ENCODE results near the gene NPR1.

The NPR1 gene

GRCh38 chr1:153683854-153684253 lies 5.4 kb downstream of the NPR1 start:
- H3K27ac Mint-ChIP-seq = no peak overlapping the region
- H3K27me3 Mint-ChIP-seq = peaks cover 32% of the 10 kb centered on the region
- DNase-seq = no peak
- no peak overlapping the region for H3K4me3 Mint-ChIP-seq
- H3K36me3 Mint-ChIP-seq (ENCODE audit: low read depth) = no peaks in the 10 kb centered on the region
- H3K4me1 Mint-ChIP-seq (ENCODE audit: low read depth) = peaks cover 6% of the 10 kb centered on the region
- H3K9me3 Mint-ChIP-seq = no peaks in the 10 kb centered on the region

GRCh38 chr1:153684892-153685291 lies 6.4 kb downstream of the NPR1 start:
- H3K27ac Mint-ChIP-seq = no peak overlapping the region
- DNase-seq = no peak
- H3K9me3 Mint-ChIP-seq = no peaks in the 10 kb centered on the region
- peaks cover 26% of the 10 kb centered on the region for H3K27me3 Mint-ChIP-seq
- H3K36me3 Mint-ChIP-seq (ENCODE audit: low read depth) = no peaks in the 10 kb centered on the region
- H3K4me1 Mint-ChIP-seq (ENCODE audit: low read depth) = peaks cover 2% of the 10 kb centered on the region
- H3K4me3 Mint-ChIP-seq = no peak overlapping the region

GRCh38 chr1:153685544-153686340 lies 7.3 kb downstream of the NPR1 start:
- H3K4me1 Mint-ChIP-seq (ENCODE audit: low read depth) = peaks cover 4% of the 10 kb centered on the region

GRCh38 chr1:153687346-153688125 lies 9.0 kb downstream of the NPR1 start:
- H3K36me3 Mint-ChIP-seq (ENCODE audit: low read depth) = no peaks in the 10 kb centered on the region
- no peak overlapping the region for H3K27ac Mint-ChIP-seq
- no peak for DNase-seq
- no peak overlapping the region for H3K4me3 Mint-ChIP-seq
- peaks cover 7% of the 10 kb centered on the region for H3K27me3 Mint-ChIP-seq
- no peaks in the 10 kb centered on the region for H3K9me3 Mint-ChIP-seq
- peaks cover 8% of the 10 kb centered on the region for H3K4me1 Mint-ChIP-seq (ENCODE audit: low read depth)

More at GRCh38 chr1:153685544-153686340, 7.3 kb downstream of the NPR1 start:
- H3K27ac Mint-ChIP-seq = no peak overlapping the region
- DNase-seq = no peak
- H3K27me3 Mint-ChIP-seq = peaks cover 18% of the 10 kb centered on the region
- H3K36me3 Mint-ChIP-seq (ENCODE audit: low read depth) = no peaks in the 10 kb centered on the region
- no peak overlapping the region for H3K4me3 Mint-ChIP-seq
- H3K9me3 Mint-ChIP-seq = no peaks in the 10 kb centered on the region

GRCh38 chr1:153688276-153688675 lies 9.8 kb downstream of the NPR1 start:
- no peak overlapping the region for H3K4me3 Mint-ChIP-seq
- H3K27me3 Mint-ChIP-seq = peaks cover 6% of the 10 kb centered on the region
- H3K4me1 Mint-ChIP-seq (ENCODE audit: low read depth) = peaks cover 8% of the 10 kb centered on the region
- H3K9me3 Mint-ChIP-seq = no peaks in the 10 kb centered on the region
- no peaks in the 10 kb centered on the region for H3K36me3 Mint-ChIP-seq (ENCODE audit: low read depth)
- no peak for DNase-seq
- no peak overlapping the region for H3K27ac Mint-ChIP-seq

- H3K27ac Mint-ChIP-seq = no peak overlapping the region
- H3K4me3 Mint-ChIP-seq = no peak overlapping the region
- H3K36me3 Mint-ChIP-seq (ENCODE audit: low read depth) = no peaks in the 10 kb centered on the region
- H3K27me3 Mint-ChIP-seq = peaks cover 2% of the 10 kb centered on the region
- peaks cover 8% of the 10 kb centered on the region for H3K4me1 Mint-ChIP-seq (ENCODE audit: low read depth)
- no peaks in the 10 kb centered on the region for H3K9me3 Mint-ChIP-seq
- no peak for DNase-seq
These were observed 10.3 kb downstream of the NPR1 start for GRCh38 chr1:153688736-153689328.

- Mint-ChIP-seq H3K4me1 (ENCODE audit: low read depth) (peaks cover 8% of the 10 kb centered on the region), H3K36me3 (ENCODE audit: low read depth) (no peaks in the 10 kb centered on the region), H3K27ac (no peak overlapping the region), H3K27me3 (peaks cover 6% of the 10 kb centered on the region), H3K4me3 (no peak overlapping the region), H3K9me3 (no peaks in the 10 kb centered on the region)
- DNase-seq = no peak
These were observed 15.0 kb downstream of the NPR1 start for GRCh38 chr1:153693466-153693865.

GRCh38 chr1:153696741-153697140 lies 18.3 kb downstream of the NPR1 start:
- H3K36me3 Mint-ChIP-seq (ENCODE audit: low read depth) = no peaks in the 10 kb centered on the region
- H3K4me1 Mint-ChIP-seq (ENCODE audit: low read depth) = no peaks in the 10 kb centered on the region
- no peaks in the 10 kb centered on the region for H3K9me3 Mint-ChIP-seq
- no peak for DNase-seq
- H3K27ac Mint-ChIP-seq = no peak overlapping the region
- peaks cover 6% of the 10 kb centered on the region for H3K27me3 Mint-ChIP-seq
- H3K4me3 Mint-ChIP-seq = no peak overlapping the region

- Mint-ChIP-seq H3K36me3 (ENCODE audit: low read depth) (no peaks in the 10 kb centered on the region), H3K9me3 (no peaks in the 10 kb centered on the region), H3K4me3 (no peak overlapping the region), H3K27ac (no peak overlapping the region), H3K4me1 (ENCODE audit: low read depth) (no peaks in the 10 kb centered on the region), H3K27me3 (peaks cover 6% of the 10 kb centered on the region)
- no peak for DNase-seq
These were observed 18.9 kb downstream of the NPR1 start for GRCh38 chr1:153697191-153698019.

- Mint-ChIP-seq H3K4me1 (ENCODE audit: low read depth) (no peaks in the 10 kb centered on the region), H3K4me3 (no peak overlapping the region), H3K27ac (no peak overlapping the region), H3K9me3 (no peaks in the 10 kb centered on the region), H3K27me3 (peaks cover 6% of the 10 kb centered on the region), H3K36me3 (ENCODE audit: low read depth) (no peaks in the 10 kb centered on the region)
- DNase-seq = no peak
These were observed 19.8 kb downstream of the NPR1 start for GRCh38 chr1:153698020-153698922.

- Mint-ChIP-seq H3K36me3 (ENCODE audit: low read depth) (no peaks in the 10 kb centered on the region), H3K4me1 (ENCODE audit: low read depth) (no peaks in the 10 kb centered on the region), H3K27me3 (peaks cover 6% of the 10 kb centered on the region), H3K27ac (no peak overlapping the region), H3K4me3 (no peak overlapping the region), H3K9me3 (no peaks in the 10 kb centered on the region)
- no peak for DNase-seq
These were observed 20.6 kb downstream of the NPR1 start for GRCh38 chr1:153698923-153699714.

GRCh38 chr1:153699768-153700167 lies 21.3 kb downstream of the NPR1 start:
- H3K9me3 Mint-ChIP-seq = no peaks in the 10 kb centered on the region
- peaks cover 6% of the 10 kb centered on the region for H3K27me3 Mint-ChIP-seq
- no peak for DNase-seq
- H3K27ac Mint-ChIP-seq = no peak overlapping the region
- no peaks in the 10 kb centered on the region for H3K4me1 Mint-ChIP-seq (ENCODE audit: low read depth)
- H3K4me3 Mint-ChIP-seq = no peak overlapping the region
- H3K36me3 Mint-ChIP-seq (ENCODE audit: low read depth) = no peaks in the 10 kb centered on the region

- Mint-ChIP-seq H3K4me3 (no peak overlapping the region), H3K4me1 (ENCODE audit: low read depth) (no peaks in the 10 kb centered on the region), H3K36me3 (ENCODE audit: low read depth) (no peaks in the 10 kb centered on the region), H3K9me3 (no peaks in the 10 kb centered on the region), H3K27ac (no peak overlapping the region), H3K27me3 (no peaks in the 10 kb centered on the region)
- DNase-seq = no peak
These were observed 27.0 kb downstream of the NPR1 start for GRCh38 chr1:153705484-153705883.
